Measurements from ENCODE around the gene GNG5. TPM values are rescaled to one million over a fixed set of nuclear protein-coding genes. Genes with fewer than 3 reads are reported as not detected.
A peak's percentile ranks its signal among the peaks of the same experiment; 100 is the strongest.
"Not testable (repeated sequence)": the region's sequence is repeated elsewhere in the genome, so short reads cannot be mapped to it uniquely, and the experiment has no call there.

Gene GNG5
- polyA plus RNA-seq (ENCODE audit: insufficient read length in 10 of 10), result 100 to 1,000 TPM; 166 to 213 (median 181) TPM
- long read RNA-seq, donor 1, transcript GNG5-201 (3 exons, 920 nt), result major isoform, 219 of 225 reads
- long read RNA-seq, donor 1, partial matches to known transcripts, result 0 of 225 reads
- long read RNA-seq, donor 1, other reads (novel, unspliced or antisense), result 6 of 225 reads
- long read RNA-seq, donor 2, transcript GNG5-201 (3 exons, 920 nt), result major isoform, 161 of 162 reads
- long read RNA-seq, donor 2, partial matches to known transcripts, result 0 of 162 reads
- long read RNA-seq, donor 2, other reads (novel, unspliced or antisense), result 0 of 162 reads
- long read RNA-seq, donor 3, result 0 reads
- long read RNA-seq, donor 4, transcript GNG5-201 (3 exons, 920 nt), result major isoform, 141 of 141 reads
- long read RNA-seq, donor 4, partial matches to known transcripts, result 0 of 141 reads
- long read RNA-seq, donor 4, other reads (novel, unspliced or antisense), result 0 of 141 reads
- long read RNA-seq, donor 5, transcript GNG5-201 (3 exons, 920 nt), result major isoform, 283 of 306 reads
- long read RNA-seq, donor 5, partial matches to known transcripts, result 16 of 306 reads
- long read RNA-seq, donor 5, other reads (novel, unspliced or antisense), result 5 of 306 reads
- long read RNA-seq, donor 6, transcript GNG5-201 (3 exons, 920 nt), result major isoform, 210 of 231 reads
- long read RNA-seq, donor 6, partial matches to known transcripts, result 20 of 231 reads
- long read RNA-seq, donor 6, other reads (novel, unspliced or antisense), result 0 of 231 reads
- long read RNA-seq, donor 7, transcript GNG5-201 (3 exons, 920 nt), result major isoform, 131 of 136 reads
- long read RNA-seq, donor 7, partial matches to known transcripts, result 5 of 136 reads
- long read RNA-seq, donor 7, other reads (novel, unspliced or antisense), result 0 of 136 reads
- long read RNA-seq, donor 8, transcript GNG5-201 (3 exons, 920 nt), result major isoform, 155 of 165 reads
- long read RNA-seq, donor 8, partial matches to known transcripts, result 8 of 165 reads
- long read RNA-seq, donor 8, other reads (novel, unspliced or antisense), result 0 of 165 reads
- long read RNA-seq, donor 9, transcript GNG5-201 (3 exons, 920 nt), result major isoform, 28 of 28 reads
- long read RNA-seq, donor 9, partial matches to known transcripts, result 0 of 28 reads
- long read RNA-seq, donor 9, other reads (novel, unspliced or antisense), result 0 of 28 reads

- peak; percentile 98 to 99 (median 99) for DNase-seq
Observed at GRCh38 chr1:84506002-84506728, at the start of gene GNG5, which contains the start of gene SPATA1. GNG5 (minus strand) TSS chr1:84506581; CDS start chr1:84506091, 490 bp downstream. SPATA1 (plus strand) TSS chr1:84506386; CDS start chr1:84516360, 9,974 bp downstream.

GRCh38 chr1:84550826-84551225, 44.4 kb upstream of the GNG5 start:
- DNase-seq, result peak in 2 of 3 donors; percentile 2 to 32

GRCh38 chr1:84541679-84542078, 35.3 kb upstream of the GNG5 start:
- no peak for DNase-seq

GRCh38 chr1:84540759-84541158, 34.4 kb upstream of the GNG5 start:
- DNase-seq, result no peak

GRCh38 chr1:84539972-84540371, 33.6 kb upstream of the GNG5 start:
- no peak for DNase-seq

- DNase-seq, result no peak
Observed at GRCh38 chr1:84538599-84538998, 32.2 kb upstream of the GNG5 start.

GRCh38 chr1:84525779-84526178, 19.4 kb upstream of the GNG5 start:
- DNase-seq, result no peak

- no peak for DNase-seq
Observed at GRCh38 chr1:84524590-84524989, 18.2 kb upstream of the GNG5 start.

GRCh38 chr1:84510668-84511067, 4.3 kb upstream of the GNG5 start:
- no peak for DNase-seq

- DNase-seq, result no peak
Observed at GRCh38 chr1:84510165-84510564, 3.8 kb upstream of the GNG5 start.

GRCh38 chr1:84509029-84509428, 2.6 kb upstream of the GNG5 start:
- DNase-seq, result no peak

GRCh38 chr1:84508510-84508909, 2.1 kb upstream of the GNG5 start:
- DNase-seq, result no peak

GRCh38 chr1:84507887-84508286, 1.5 kb upstream of the GNG5 start:
- not testable (repeated sequence) for DNase-seq

- peak in 1 of 3 donors; percentile 3 for DNase-seq
Observed at GRCh38 chr1:84506729-84507453, 510 bp upstream of the GNG5 start.

GRCh38 chr1:84505493-84506001, 834 bp downstream of the GNG5 start:
- peak; percentile 56 to 97 (median 79) for DNase-seq

- DNase-seq, result peak; percentile 18 to 52 (median 35)
Observed at GRCh38 chr1:84504580-84505492, 1.5 kb downstream of the GNG5 start.

GRCh38 chr1:84502927-84503326, 3.5 kb downstream of the GNG5 start:
- peak in 1 of 3 donors; percentile 16 for DNase-seq

- no peak for DNase-seq
Observed at GRCh38 chr1:84497631-84498275, 8.6 kb downstream of the GNG5 start.

GRCh38 chr1:84496498-84496897, 9.9 kb downstream of the GNG5 start:
- DNase-seq, result no peak

Measured in muscle of back (tissue), 13 donors.